Measurements from ENCODE around the gene KRTAP10-1. TPM values are rescaled to one million over a fixed set of nuclear protein-coding genes. Genes with fewer than 3 reads are reported as not detected.

Gene KRTAP10-1
- total and polyA plus RNA-seq, 9 of the 15 experiments (the other 6 are each of a cell fraction or from before 2014, with no cell fraction given), result not detected

GRCh38 chr21:44568667-44569556 is 28.9 kb upstream of the KRTAP10-1 start (continued):
- TF ChIP-seq, protein P1, sequence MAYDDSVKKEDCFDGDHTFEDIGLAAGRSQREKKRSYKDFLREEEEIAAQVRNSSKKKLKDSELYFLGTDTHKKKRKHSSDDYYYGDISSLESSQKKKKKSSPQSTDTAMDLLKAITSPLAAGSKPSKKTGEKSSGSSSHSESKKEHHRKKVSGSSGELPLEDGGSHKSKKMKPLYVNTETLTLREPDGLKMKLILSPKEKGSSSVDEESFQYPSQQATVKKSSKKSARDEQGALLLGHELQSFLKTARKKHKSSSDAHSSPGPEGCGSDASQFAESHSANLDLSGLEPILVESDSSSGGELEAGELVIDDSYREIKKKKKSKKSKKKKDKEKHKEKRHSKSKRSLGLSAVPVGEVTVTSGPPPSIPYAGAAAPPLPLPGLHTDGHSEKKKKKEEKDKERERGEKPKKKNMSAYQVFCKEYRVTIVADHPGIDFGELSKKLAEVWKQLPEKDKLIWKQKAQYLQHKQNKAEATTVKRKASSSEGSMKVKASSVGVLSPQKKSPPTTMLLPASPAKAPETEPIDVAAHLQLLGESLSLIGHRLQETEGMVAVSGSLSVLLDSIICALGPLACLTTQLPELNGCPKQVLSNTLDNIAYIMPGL (CRISPR knock-in tag; IDR thresholded peaks at IDR 0.05), result no peak
- TF ChIP-seq STAT6 (CRISPR knock-in tag; IDR thresholded peaks at IDR 0.05), result no peak
- TF ChIP-seq RBBP5 (IDR thresholded peaks at IDR 0.05; ENCODE audit: borderline replicate concordance, insufficient read depth, low read length, poor library complexity, severe bottlenecking), result peak; percentile 3
- TF ChIP-seq NR2C1 (IDR thresholded peaks at IDR 0.05), result no peak
- TF ChIP-seq NR2C1 (tag; IDR thresholded peaks at IDR 0.05), result no peak
- peak; percentile 83 for TF ChIP-seq GABPB1 (CRISPR knock-in tag; IDR thresholded peaks at IDR 0.05)
- no peak for TF ChIP-seq SRSF3 (IDR thresholded peaks at IDR 0.05; ENCODE audit: insufficient read depth, low read length)
- peak; percentile 86 for TF ChIP-seq GABPA (tag; conservative IDR thresholded peaks at IDR 0.05; ENCODE audit: low read depth)
- no peak for TF ChIP-seq RBM39 (optimal IDR thresholded peaks at IDR 0.05; ENCODE audit: low read depth, low read length)
- no peak for TF ChIP-seq KAT7 (CRISPR knock-in tag; IDR thresholded peaks at IDR 0.05; ENCODE audit: borderline replicate concordance)
- TF ChIP-seq L3MBTL2 (IDR thresholded peaks at IDR 0.05), result peak; percentile 97
- peak; percentile 50; the same call in 1 of the 2 replicates for TF ChIP-seq CREB1 (IDR thresholded peaks at IDR 0.05)
- TF ChIP-seq CREB1 (CRISPR knock-in tag; IDR thresholded peaks at IDR 0.05), result peak; percentile 89
- no peak for TF ChIP-seq TRIM28 (IDR thresholded peaks at IDR 0.05)
- TF ChIP-seq ETV5 (CRISPR knock-in tag; IDR thresholded peaks at IDR 0.05; ENCODE audit: low read depth), result no peak
- no peak for TF ChIP-seq MIER1 (IDR thresholded peaks at IDR 0.05; ENCODE audit: low read depth)
- TF ChIP-seq, protein P2, sequence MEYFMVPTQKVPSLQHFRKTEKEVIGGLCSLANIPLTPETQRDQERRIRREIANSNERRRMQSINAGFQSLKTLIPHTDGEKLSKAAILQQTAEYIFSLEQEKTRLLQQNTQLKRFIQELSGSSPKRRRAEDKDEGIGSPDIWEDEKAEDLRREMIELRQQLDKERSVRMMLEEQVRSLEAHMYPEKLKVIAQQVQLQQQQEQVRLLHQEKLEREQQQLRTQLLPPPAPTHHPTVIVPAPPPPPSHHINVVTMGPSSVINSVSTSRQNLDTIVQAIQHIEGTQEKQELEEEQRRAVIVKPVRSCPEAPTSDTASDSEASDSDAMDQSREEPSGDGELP (CRISPR knock-in tag; IDR thresholded peaks at IDR 0.05; ENCODE audit: borderline replicate concordance), result peak; percentile 54; the same call in 1 of the 2 replicates
- no peak for TF ChIP-seq GTF3C2 (IDR thresholded peaks at IDR 0.05; ENCODE audit: borderline replicate concordance, extremely low read depth, insufficient read length)
- TF ChIP-seq LEF1 (IDR thresholded peaks at IDR 0.05), result no peak
- TF ChIP-seq CREM (IDR thresholded peaks at IDR 0.05; ENCODE audit: low read depth), result peak; percentile 89

All from K562 (cell line).